HG03558 (cell line): ENCODE data around the gene IL1RAPL1.

Experiments
- ATAC-seq: cut with Tn5 transposase; IDR thresholded peaks from one replicate; pipeline ENCODE4 v1.9.1; 2021; ENCODE audit warnings: moderate number of reproducible peaks; ENCODE audit not compliant: unreplicated experiment; ENCODE audit errors: extremely low read depth

IL1RAPL1 gene

DNA sequence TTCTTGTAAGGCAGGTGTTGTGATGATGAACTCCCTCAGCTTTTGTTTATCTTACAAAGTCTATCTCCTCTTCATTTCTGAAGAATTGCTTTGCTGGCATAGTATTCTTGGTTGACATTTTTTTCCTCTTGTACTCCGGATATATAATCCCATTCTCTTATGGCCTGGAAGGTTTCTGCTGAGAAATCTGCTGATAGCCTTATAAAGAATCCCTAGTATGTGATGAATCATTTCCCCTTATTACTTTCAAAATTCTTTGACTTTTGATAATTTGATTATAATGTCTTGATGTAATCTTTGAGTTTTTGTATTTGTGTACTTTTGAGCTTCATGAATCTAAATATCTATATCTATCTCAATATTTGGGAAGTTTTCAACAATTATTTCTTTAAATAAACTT is 972.8 kb downstream of the IL1RAPL1 start:
- no peak for ATAC-seq

- no peak for ATAC-seq
Observed at GRCh38 chrX:29561417-29561816, 974.2 kb downstream of the IL1RAPL1 start.

GRCh38 chrX:29580560-29580959 is 993.3 kb downstream of the IL1RAPL1 start:
- no peak for ATAC-seq

DNA sequence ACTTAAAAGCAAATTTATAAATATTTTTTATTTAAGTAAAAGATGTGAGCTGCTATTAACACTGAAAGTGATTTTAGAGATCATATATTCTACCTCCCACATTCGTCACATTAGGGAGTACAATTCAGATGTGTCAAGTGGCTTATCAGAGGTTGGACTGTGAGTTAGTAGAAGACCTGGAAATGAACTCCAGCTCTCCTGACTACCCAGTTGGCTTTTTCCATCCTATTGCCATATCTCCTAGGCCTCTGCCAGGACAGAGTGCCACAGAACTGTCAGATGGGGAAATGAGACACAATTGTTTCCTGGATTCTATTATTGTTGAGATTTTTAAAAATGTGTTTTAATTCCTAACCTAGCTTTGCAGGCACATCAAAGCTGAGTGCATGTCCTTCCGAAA is 994.0 kb downstream of the IL1RAPL1 start:
- no peak for ATAC-seq

DNA sequence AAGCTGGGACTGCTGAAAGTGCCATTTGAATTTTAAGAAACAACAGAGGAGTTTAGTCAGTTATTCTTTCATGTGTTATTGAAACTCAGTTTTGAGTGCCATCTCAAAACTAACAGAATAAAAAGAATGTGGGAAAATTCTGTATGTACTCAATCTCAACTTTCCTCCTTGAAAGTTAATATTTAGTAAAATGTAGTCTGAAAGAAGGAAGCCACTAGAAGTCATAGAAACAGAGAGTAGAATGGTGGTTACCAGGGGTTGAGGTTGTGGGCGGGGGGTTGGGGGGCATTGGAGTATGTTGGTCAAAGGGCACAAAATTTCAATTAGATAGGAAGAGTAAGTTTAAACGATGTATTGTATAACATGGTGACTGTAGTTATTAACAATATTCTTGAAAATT is 999.9 kb downstream of the IL1RAPL1 start:
- peak; percentile 61 for ATAC-seq

- no peak for ATAC-seq
Observed at GRCh38 chrX:29590921-29591320, 1003.7 kb downstream of the IL1RAPL1 start.

GRCh38 chrX:29604381-29604780 is 1017.1 kb downstream of the IL1RAPL1 start:
- no peak for ATAC-seq

GRCh38 chrX:29617276-29617675 is 1030.0 kb downstream of the IL1RAPL1 start:
- no peak for ATAC-seq

- no peak for ATAC-seq
Observed at GRCh38 chrX:29617725-29618124, 1030.5 kb downstream of the IL1RAPL1 start.

DNA sequence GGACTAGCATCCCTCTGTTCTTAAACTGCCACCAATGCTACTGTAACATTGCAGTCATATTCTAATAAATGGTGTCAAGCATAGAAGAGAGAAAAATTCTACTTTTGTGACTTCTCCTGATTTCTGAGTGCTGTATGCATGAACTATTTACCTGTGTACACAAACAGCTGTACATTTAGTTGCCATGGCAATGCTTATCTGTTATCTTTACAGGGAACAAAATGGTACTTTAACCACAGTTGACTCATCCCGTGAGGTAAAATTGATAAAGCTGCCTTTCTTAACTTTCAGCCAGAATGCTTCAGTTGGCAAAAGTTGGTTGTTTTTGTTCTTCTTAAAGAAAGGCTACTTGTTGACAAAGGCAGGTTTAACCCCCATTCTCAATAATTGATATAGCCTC is 1040.6 kb downstream of the IL1RAPL1 start:
- ATAC-seq: no peak

DNA sequence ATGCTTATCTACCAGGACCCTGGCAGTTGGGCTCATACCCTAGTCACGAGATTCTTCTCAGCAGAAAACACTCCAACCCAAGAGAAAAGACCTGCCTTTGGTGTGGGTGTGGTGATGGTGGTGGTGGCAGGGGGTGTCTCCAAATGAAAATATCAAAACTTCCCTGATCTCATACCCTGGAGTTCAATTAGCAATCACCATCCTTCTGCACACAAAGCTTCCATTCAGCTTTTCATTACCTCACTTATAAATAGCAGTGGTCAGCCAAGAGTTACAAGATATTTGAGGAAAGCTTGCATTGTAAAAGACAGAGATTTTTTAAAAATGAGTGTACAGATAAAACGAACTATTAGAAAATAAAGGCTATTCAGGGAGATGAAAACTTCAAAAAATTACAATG is 1047.3 kb downstream of the IL1RAPL1 start:
- no peak for ATAC-seq

GRCh38 chrX:29636331-29636730 is 1049.1 kb downstream of the IL1RAPL1 start:
- ATAC-seq: no peak

DNA sequence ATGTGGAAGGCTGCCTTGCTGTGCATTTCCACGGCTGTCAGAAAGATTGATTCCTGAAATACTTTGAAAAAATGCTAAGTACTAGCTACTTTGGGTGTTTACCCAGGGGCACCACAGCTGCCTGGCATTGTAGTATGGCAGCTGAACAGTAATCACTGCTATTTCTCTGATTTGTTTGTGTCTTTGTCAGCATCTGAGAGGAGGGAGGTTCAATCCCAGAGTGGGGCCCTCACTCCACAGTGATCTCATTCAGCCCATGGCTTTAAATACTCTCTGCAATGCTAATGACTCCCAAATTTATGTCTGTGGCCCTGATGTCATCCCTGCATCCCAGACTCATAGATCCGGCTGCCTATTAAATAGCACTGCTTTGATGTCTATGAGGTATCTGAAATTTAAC is 1052.9 kb downstream of the IL1RAPL1 start:
- ATAC-seq: no peak

- no peak for ATAC-seq
Observed at GRCh38 chrX:29641461-29641860, 1054.2 kb downstream of the IL1RAPL1 start.

DNA sequence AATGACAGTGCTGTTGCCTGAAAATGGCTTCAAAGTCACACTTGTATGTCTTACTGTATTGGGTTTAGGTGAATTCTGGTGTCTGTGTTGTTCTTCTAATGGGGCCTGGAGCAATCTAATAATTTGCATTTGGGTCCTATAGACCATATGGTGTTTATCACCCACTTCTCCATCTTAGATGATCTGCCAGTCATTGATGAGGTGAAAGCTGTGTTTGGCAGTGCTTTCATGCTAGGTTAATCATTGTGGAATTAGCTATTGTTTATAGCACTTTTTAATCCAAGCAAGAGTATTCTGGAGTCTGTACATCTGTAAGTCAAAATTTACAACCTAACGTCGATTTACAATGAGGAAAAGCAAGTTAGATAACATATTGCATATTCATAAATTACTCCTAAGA is 1055.9 kb downstream of the IL1RAPL1 start:
- ATAC-seq: no peak

GRCh38 chrX:29648161-29648560 is 1060.9 kb downstream of the IL1RAPL1 start:
- ATAC-seq: no peak

DNA sequence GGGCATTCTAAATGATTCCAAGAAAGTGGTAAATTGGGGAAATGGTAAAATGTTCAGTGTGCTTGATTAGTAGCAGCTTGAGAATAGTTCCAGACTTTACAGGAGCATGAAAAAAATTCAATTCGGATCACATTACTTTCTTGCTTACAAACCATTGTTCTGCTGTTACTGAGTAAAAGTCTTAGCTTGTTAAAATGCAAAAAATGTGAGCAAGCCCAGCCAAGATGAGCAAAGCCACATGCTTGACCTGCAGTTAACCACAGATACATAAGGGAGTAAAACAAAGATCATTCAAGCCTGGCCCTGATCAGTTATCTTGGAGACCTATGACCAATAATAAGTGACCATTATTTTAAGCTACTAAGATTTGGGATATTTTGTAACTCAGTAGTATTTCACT is 1065.2 kb downstream of the IL1RAPL1 start:
- ATAC-seq: no peak

- ATAC-seq: no peak
Observed at GRCh38 chrX:29653721-29654120, 1066.5 kb downstream of the IL1RAPL1 start.

GRCh38 chrX:29659911-29660310 is 1072.7 kb downstream of the IL1RAPL1 start:
- no peak for ATAC-seq

DNA sequence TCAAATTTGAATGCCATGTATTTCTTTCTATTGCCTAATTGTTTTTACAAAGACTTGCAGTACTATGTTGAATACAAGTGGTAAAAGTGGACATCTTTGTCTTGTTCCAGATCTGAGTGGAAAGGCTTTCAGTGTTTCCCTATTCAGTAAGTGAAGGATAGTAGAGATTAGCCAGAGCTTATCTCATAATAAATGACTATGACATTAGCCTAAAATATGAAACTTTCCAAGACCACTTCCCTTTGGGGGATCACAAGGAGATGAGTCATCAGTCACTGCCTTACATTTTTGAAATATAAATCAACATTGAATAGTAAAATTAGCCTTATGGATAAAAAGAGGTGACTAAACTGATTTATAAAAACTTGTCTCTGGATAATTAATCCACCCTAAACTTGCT is 1074.0 kb downstream of the IL1RAPL1 start:
- ATAC-seq: no peak

- no peak for ATAC-seq
Observed at GRCh38 chrX:29662101-29662500, 1074.9 kb downstream of the IL1RAPL1 start.

GRCh38 chrX:29662759-29663503 is 1075.7 kb downstream of the IL1RAPL1 start:
- peak; percentile 57 for ATAC-seq
